ENCODE measurements around the gene SSX3. TPM values are rescaled to one million over a fixed set of nuclear protein-coding genes. Genes with fewer than 3 reads are reported as not detected.

SSX3 gene
- total RNA-seq, 2 experiments from 2014 or later = not detected

Other genes starting within 250 kb of the SSX3 start
- not detected for gene SPACA5B, start 226.1 kb downstream of the SSX3 start, total RNA-seq
- gene SSX5, start 159.9 kb downstream of the SSX3 start, total RNA-seq = not detected
- gene SSX1, start 101.3 kb downstream of the SSX3 start, total RNA-seq = not detected
- not detected for gene SSX4, start 26.8 kb upstream of the SSX3 start, total RNA-seq
- not detected for gene SSX4B, start 55.3 kb upstream of the SSX3 start, total RNA-seq
- 10 to 100 TPM; 70.7 to 73.0 TPM for gene SLC38A5, start 113.6 kb upstream of the SSX3 start, total RNA-seq
- gene FTSJ1, start 119.5 kb upstream of the SSX3 start, total RNA-seq = 10 to 100 TPM; 62.8 to 73.9 TPM
- gene PORCN, start 152.3 kb upstream of the SSX3 start, total RNA-seq = 1 to 10 TPM; 7.1 to 7.7 TPM
- gene EBP, start 165.1 kb upstream of the SSX3 start, total RNA-seq = 100 to 1,000 TPM; 149 to 150 TPM
- 10 to 100 TPM; 13.5 to 16.2 TPM for gene TBC1D25, start 183.0 kb upstream of the SSX3 start, total RNA-seq
- 100 to 1,000 TPM; 191 to 197 TPM for gene RBM3, start 217.8 kb upstream of the SSX3 start, total RNA-seq
- 10 to 100 TPM; 45.8 to 54.8 TPM for gene WDR13, start 240.8 kb upstream of the SSX3 start, total RNA-seq

Data from activated CD4-positive, alpha-beta memory T cell treated with anti-CD3 and anti-CD28 coated beads for 36 hours (primary cell).